Measurements from ENCODE around the gene DIS3L.
"Not testable (repeated sequence)": the region's sequence is repeated elsewhere in the genome, so short reads cannot be mapped to it uniquely, and the experiment has no call there.

DIS3L gene

DNA sequence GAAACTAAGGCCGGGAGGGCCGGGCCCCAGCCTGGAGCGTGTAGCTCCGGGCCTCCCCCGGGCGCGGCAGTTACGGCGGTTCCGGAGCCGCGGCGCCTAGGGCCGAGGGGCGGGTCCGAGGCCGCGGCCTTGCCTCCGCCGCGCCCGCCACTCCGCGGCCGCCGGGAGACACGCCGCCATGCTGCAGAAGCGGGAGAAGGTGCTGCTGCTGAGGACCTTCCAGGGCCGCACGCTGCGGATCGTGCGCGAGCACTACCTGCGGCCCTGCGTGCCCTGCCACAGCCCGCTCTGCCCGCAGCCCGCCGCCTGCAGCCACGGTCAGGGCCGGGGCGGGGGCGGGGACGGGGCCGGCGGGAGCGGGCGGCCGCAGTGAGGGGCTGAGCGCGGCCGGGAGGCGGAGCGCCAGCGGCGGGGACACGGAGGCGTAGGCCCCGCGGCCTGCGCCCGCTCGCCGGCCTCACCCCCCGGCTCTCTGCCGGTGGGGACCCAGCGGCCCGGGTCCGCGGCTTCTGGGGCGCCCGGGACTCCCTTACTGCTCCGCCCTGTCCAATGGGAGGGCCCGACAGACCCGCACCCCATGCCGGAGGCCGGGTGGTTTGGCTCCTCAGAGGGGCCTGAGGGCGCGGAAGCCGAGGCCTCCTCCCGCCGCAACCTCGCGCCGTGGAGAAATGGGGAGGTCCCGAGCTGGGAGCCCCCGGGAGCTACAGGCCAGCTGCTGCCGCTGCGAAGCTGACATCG lies at the start of gene DIS3L:
TSS of gene DIS3L (plus strand) at position 150 of the 738 bp plus-strand sequence. CDS start at position 179, 29 bp downstream.
- peak; percentile 34 to 50 (median 46) for DNase-seq (ENCODE audit: low read depth in 2 of 3, low spot score in 2 of 3)

DNA sequence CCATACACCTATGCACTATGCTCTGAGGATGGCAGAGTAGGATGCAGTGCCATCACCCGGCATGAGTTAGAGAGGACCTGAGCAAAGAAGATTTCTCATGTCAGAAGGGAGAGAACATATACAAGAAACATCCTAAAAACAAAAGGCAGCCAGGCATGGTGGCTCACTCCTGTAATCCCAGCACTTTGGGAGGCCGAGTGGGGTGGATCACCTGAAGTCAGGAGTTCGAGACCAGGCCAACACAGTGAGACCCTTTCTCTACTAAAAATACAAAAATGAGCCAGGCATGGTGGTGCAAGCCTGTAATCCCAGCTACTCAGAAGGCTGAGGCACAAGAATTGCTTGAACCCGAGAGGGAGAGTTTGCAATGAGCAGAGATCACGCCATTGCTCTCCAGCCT lies 47.5 kb upstream of the DIS3L start:
- DNase-seq (ENCODE audit: low read depth in 2 of 3, low spot score in 2 of 3) = not testable (repeated sequence)

GRCh38 chr15:66246937-66247336 lies 46.4 kb upstream of the DIS3L start:
- no peak for DNase-seq (ENCODE audit: low read depth in 2 of 3, low spot score in 2 of 3)

DNA sequence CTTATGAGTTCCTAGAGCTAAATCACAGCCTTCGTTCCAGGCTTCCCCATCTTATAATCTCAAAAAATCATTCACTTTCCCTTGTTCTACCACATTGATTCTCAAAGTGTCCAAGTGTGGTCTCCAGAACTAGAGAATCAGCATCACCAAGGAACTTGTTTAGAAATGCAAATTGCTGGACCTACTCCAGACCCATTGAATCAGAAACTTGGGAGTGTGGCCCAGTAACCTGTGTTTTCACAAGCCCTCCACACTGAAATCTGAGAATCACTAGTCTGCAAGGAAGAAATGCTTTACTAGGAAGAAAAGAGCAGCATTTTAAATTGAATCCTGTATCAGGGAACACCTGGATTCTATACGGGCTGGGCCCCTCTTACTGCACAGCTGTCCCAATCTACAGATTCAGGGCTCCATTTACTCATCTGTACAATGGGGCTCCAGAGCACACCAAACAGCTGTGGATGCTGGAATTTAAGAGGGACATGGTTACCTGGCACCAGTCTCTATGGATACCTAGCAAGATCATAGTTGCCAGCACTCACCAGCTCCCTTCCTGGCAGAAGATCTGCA lies 43.7 kb upstream of the DIS3L start:
- DNase-seq (ENCODE audit: low read depth in 2 of 3, low spot score in 2 of 3) = no peak

DNA sequence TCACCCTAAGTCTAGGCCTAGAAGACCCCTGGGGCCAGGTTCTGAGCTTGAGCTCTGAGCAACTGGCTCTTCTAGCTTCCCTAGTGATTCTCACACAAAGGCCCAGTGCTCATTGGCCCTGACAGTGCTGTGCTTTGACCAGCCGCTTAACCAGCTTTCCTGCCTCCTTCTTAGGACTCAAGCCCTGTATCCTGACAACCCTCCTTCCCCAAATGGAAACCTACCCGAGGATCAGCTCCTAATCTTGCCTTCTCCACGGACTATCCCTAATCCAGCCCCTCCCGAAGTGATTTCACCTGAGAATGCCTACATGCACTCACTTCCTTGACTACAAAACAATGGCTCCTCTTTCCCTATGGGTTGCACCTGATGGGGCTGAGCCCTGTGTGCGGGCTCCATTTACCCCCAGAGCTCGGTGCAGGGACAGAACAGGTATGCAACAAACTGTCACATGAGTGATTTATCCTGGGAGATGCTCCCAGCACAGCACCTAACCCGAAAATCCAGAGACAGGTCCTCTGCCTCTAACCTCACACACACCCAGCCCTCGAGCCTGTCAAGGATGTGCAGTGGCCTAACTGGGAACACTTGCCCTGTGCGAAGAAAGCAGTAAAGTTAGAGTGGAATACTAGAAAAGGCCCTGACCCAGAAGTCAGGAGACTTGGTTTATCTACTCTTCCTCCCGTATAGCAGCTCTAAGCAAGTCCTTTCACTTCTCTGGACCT lies 42.1 kb upstream of the DIS3L start:
- DNase-seq (ENCODE audit: low read depth in 2 of 3, low spot score in 2 of 3) = no peak

GRCh38 chr15:66251790-66252684 lies 41.3 kb upstream of the DIS3L start:
- peak in 1 of 3 experiments; percentile 22 for DNase-seq (ENCODE audit: low read depth in 2 of 3, low spot score in 2 of 3)

DNA sequence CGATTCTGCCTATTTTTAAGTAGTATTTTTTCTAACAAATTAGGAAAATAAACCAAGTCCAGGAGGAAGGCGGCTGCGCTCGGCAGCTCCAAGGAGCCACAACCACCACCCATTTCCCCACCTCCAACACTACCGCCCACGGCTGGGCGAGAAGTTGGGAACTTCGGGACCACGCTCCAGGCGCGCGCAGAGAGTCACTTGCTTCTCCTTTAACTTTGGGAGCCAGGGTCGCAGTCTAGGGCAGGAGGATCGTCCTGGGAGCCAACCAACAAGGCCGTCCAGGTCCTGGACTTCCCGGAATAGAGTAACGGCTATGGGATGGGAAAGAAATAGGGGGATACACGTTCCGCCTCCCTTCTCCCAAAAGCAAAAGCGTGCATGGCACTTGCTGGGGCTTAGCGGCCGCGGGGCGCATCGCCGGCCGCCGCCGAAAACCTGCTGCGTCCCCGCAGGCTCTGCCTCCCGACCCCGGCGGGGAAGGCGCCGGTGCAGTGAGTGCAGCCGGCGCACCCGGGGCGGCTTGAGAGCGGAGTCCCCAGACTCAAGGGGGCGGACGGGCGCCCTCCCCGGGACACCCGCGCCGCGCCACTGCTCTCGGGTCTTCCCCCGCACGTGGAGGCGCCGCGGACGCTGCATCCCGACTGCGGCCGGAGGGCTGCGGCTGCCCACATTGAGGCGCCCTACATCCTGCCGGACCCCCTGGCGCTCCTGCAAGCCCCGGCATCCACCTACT lies 40.5 kb upstream of the DIS3L start:
- DNase-seq (ENCODE audit: low read depth in 2 of 3, low spot score in 2 of 3) = no peak

DNA sequence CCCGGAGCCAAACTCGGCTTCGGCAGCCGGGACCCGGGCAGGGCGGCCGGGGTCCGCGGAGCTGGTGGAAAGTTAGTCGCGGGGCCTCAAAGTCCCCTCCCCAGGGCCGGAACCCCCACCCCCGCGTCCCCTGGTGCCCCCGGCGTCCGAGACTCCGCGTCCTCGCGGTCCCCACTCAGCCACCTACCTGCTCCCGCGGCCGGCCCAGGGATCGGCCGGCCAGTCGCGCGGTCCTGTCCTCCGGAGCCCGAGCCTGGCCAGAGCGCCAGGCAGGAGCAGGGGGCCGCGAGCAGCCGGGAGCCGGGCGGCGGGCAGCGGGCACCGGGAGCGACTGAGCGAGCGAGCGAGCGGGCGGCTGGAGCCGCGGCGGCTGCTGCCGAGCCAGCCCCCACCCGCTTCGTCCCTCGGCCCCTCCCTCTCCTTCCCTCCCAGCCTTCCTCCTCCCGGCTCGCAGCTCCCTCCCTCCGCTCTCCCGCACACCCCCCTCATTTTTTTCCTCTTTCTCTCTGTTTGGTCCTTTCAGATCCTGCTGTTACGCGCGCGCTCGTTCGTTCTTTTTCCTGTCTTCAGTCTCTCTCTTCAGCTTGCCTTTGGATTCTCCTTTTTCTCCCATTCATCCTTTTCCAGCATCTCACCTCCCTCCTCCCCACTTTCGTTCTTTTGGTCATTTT lies 39.8 kb upstream of the DIS3L start, which contains the start of gene MEGF11:
TSS of gene MEGF11 (minus strand) at position 333 of the 671 bp plus-strand sequence. CDS start 125,347 bp downstream, outside the sequence.
- no peak for DNase-seq (ENCODE audit: low read depth in 2 of 3, low spot score in 2 of 3)

DNA sequence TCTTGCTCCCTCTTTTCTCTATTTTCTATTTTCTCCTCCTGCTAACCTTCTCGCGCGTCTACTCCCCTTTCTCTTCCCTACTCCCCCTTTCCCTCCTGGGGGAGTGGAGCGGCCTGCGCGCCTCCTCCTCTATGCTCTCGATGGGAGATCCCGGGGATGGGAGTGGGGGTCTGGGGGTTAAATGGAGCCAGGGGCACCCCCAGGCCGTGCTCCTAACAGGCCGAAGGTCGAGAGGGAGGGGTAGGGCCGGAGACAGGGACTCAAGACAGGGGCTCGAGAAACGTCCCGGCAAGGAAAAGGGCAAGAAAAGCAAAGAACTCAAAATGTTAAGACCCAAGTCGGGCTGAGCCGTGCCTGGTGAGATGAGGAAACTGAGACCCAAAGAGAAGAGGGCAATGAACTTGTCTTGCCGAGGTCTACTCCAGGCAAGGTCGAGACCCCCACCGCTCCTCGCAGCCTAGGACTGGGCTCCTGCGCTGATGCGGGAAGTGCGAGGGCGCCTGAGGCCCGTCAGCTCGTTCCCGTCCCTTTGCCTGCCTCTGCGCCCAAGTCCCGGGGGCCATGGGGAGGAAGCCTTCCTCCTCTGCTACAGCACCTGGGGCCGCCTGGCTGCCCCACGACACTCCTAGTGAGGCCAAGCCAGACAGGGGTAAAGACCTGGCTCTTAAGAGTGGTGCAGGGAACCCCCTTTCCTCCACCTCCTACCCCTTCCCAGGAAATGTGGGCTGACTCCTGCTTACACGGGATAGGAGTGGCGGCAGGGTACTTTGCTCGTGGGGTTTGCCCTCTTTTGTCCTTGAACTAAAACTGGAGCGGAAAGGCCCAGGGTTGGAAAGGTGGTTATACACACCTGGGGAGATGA lies 39.0 kb upstream of the DIS3L start:
- no peak for DNase-seq (ENCODE audit: low read depth in 2 of 3, low spot score in 2 of 3)

- DNase-seq (ENCODE audit: low read depth in 2 of 3, low spot score in 2 of 3) = no peak
These were observed 38.3 kb upstream of the DIS3L start for GRCh38 chr15:66254951-66255676.

- no peak for DNase-seq (ENCODE audit: low read depth in 2 of 3, low spot score in 2 of 3)
These were observed 36.7 kb upstream of the DIS3L start for GRCh38 chr15:66256692-66257091.

GRCh38 chr15:66261056-66261455 lies 32.3 kb upstream of the DIS3L start:
- DNase-seq (ENCODE audit: low read depth in 2 of 3, low spot score in 2 of 3) = no peak

DNA sequence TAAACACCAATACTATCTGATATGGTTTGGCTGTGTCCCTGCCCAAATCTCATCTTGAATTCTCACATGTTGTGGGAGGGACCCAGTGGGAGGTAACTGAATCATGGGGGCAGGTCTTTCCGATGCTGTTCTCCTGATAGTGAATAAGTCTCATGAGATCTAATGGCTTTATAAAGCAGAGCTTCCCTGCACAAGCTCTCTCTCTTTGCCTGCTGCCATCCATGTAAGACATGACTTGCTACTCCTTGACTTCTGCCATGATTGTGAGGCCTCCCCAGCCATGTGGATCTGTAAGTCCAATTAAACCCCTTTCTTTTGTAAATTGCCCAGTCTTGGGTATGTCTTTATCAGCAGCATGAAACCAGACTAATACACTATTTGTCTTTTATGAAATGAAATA lies 30.5 kb upstream of the DIS3L start:
- not testable (repeated sequence) for DNase-seq (ENCODE audit: low read depth in 2 of 3, low spot score in 2 of 3)

DNA sequence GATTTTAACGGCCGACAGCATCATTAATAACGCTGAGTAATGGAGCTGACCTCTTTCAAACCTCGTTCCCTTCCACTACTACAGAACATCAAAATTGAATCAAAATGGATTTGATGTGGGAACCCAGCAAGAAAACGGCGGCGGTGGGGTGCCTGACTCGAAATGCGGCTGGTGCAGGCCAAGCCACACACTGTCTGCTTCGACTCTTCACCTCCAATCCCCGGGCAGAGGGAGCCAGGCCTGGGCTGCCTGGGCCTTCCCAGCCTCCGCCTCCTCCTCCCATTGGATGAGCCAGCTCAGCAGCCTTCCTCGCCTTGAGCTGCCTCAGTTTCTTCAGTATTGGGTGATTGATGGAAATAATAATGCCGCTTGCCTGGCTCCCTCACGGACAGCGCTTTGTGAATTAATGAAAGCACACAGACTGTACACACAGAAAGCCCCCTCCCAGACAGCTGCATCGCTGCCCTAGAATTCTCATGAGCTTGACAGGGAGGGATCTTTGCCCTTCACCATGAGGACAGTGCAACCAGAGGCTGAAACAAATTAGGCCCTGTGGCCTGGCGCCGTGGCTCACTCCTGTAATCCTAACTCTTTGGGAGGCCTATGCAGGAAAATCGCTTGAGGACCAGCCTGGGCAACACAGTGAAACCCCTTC lies 28.4 kb upstream of the DIS3L start:
- DNase-seq (ENCODE audit: low read depth in 2 of 3, low spot score in 2 of 3) = no peak

DNA sequence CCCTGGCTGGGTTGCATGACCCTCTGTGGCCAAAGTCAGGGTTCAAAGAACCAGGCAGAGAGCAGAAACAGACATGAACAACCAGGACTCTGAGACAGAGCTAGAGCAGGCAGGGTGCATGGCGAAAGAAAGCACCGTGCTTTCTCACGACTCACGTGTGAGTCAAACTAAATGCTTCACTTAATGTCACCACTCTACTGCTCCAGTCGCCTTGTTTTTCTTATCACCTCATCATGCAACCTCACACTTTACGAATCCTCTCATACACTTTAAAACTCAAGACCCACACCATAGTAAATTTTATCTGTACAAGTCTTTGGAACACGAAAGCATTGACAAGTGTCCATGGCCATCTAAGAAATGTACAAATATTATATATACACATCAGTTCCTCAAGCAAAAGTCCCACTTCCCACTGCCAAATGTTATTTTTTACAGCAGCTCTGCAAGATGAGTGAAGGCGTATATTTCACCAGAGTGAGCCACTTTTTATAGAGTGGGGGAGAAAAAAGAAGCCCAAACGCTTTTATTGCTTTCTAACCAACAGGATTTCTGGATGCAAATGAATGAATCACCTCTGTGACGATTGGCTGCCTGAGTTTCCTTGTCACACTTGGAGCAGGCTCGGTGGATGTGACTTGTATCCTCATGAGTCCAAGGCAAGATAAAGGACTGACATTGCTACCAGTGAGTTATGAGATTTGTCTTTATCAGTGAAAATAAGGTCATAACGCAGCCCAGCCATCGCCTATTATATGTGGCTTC lies 23.9 kb upstream of the DIS3L start:
- no peak for DNase-seq (ENCODE audit: low read depth in 2 of 3, low spot score in 2 of 3)

DNA sequence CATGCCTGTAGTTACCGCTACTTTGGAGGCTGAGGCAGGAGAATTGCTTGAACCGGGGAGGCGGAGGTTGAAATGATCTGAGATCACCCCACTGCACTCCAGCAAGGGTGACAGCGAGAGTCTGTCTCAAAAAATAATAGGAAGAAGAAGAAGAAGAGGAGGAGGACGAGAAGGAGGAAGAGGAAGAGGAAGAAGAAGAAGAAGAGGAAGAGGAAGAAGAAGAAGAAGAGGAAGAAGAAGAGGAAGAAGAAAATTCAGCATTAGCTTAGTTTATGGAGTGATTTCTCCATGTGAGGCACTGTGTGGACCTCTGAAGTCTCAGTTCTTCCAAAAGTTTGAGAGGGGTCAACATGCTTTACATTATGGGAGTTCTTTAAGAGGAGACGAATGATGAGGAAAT lies 22.4 kb upstream of the DIS3L start:
- no peak for DNase-seq (ENCODE audit: low read depth in 2 of 3, low spot score in 2 of 3)

DNA sequence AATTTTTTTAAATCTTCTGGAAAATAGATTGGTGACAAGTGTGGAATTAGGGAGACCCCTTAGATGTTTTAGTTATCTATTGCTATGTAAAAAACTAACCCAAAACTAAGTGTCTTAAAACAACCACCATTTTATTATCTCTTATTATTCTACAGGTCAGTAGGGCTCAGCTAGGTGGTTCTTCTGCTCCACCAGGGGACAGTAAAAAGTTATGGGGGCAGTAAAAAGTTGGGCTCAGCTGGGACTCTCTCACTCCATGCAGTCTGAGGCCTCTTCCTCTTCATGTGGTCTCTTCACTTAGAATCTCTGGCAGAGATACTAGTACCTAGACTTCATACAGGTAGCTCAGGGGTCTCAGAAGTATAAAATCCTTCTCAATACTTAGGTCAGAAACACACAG lies 18.0 kb upstream of the DIS3L start:
- no peak for DNase-seq (ENCODE audit: low read depth in 2 of 3, low spot score in 2 of 3)
